Psoas muscle (tissue), 8 donors: ENCODE results near the gene MGAT5B. TPM values are rescaled to one million over a fixed set of nuclear protein-coding genes. Genes with fewer than 3 reads are reported as not detected.

Experiments
- ATAC-seq, 4 donors: fragments of 200-7000 bp; cut with Tn5 transposase; one replicate each; pipeline ENCODE4 v1.9.1; 2020; ENCODE audit warnings: moderate library complexity in 3 of 4, mild to moderate bottlenecking in 2 of 4
- DNase-seq, 2 donors: peaks; one replicate each; pipeline ENCODE4 v3.0.0-alpha.2; 2020
- H3K27ac ChIP-seq: fragments of 200-600 bp; one replicate; pipeline ENCODE4 v1.8.0; 2022
- H3K27me3 ChIP-seq, 3 donors: fragments of 200-600 bp in 1 of 3; one replicate each; pipeline versions ENCODE4 v1.6.1 to v1.8.0; 2013 to 2022; ENCODE audit warnings: low read length in 2 of 3, mild to moderate bottlenecking in 2 of 3, moderate library complexity in 1 of 3; ENCODE audit not compliant: insufficient read depth in 3 of 3
- H3K36me3 ChIP-seq, 2 donors: fragments of 200-600 bp in 1 of 2; one replicate each; pipeline versions ENCODE4 v1.6.1 to v1.8.0; 2013 to 2022; ENCODE audit warnings: low read depth in 1 of 2, mild to moderate bottlenecking in 1 of 2, moderate library complexity in 1 of 2; ENCODE audit not compliant: insufficient read depth in 1 of 2
- H3K4me1 ChIP-seq: fragments of 200-600 bp; one replicate; pipeline ENCODE4 v1.8.0; 2022
- H3K4me3 ChIP-seq: fragments of 200-600 bp; one replicate; pipeline ENCODE4 v1.8.0; 2022; ENCODE audit warnings: mild to moderate bottlenecking
- H3K9me3 ChIP-seq: fragments of 200-600 bp; one replicate; pipeline ENCODE4 v1.8.0; 2022
- CTCF ChIP-seq: fragments of 200-600 bp; IDR thresholded peaks from one replicate; pipeline ENCODE4 v1.8.0; 2022; ENCODE audit warnings: antibody characterized with exemption
- WGBS, 3 donors: extraction: QIAGEN DNeasy Blood & Tissue Kit; methylation state at CpG; one replicate each; pipeline versions ENCODE4 v1.1.6 to v1.1.7; 2013; 5-methylcytosine and 5-hydroxymethylcytosine counted together
- intact Hi-C, 2 donors: fragments of 100-400 bp; cut with DNase I; formaldehyde crosslinking; loops; one replicate each; pipeline versions ENCODE4 v1.11.0 to v1.14.2; 2022
- polyA plus RNA-seq, 3 donors: library from polyadenylated mRNA; stranded (reverse); fragments of 200-250 nt; gene quantifications; one replicate each; pipeline ENCODE4 v1.2.3, GENCODE V29; 2013
- total RNA-seq, 4 donors: library from RNA; stranded (reverse); fragmentation: NEBNext Ultra II Directional in 2 of 4; extraction: Animal tissue kit (Norgen Biotek cat#: 25700) in 2 of 4; gene quantifications; one replicate each; pipeline versions ENCODE4 v1.2.1 to v1.2.4, GENCODE V29; 2021 to 2023
- donor health status: healthy with polysubstance abuse.
- donor health status: DM: no; HTN: no; CAD: no; lungs with moderate emphysema.
- donor health status: Bipolar disorder and iron deficiency.
- donor health status: healthy.
- donor health status: DM: yes; HTN: yes; CAD: no.
- donor health status: DM: no; HTN: no; CAD: no.
- donor health status: DM: no; HTN: no; CAD: no.
- donor health status: DM: yes; HTN: yes; CAD: no.

The MGAT5B gene
- total and polyA plus RNA-seq, 7 donors = 0.03 to 0.34 (median 0.05) TPM; not detected in 3

GRCh38 chr17:76852843-76853242 is 15.4 kb upstream of the MGAT5B start:
- ATAC-seq (no peak), DNase-seq (no peak)
- H3K4me3 ChIP-seq = no peak overlapping the region
- no peak for TF ChIP-seq CTCF
- no peaks in the 10 kb centered on the region for H3K9me3 ChIP-seq
- H3K36me3 ChIP-seq = no peaks in the 10 kb centered on the region
- 62 to 79% (median 62%) methylated on average over 8 of the region's 8 CpGs for WGBS, 3 donors
- peaks cover 0 to 22% (median 0%) of the 10 kb centered on the region in 3 donors for H3K27me3 ChIP-seq
- H3K4me1 ChIP-seq = no peaks in the 10 kb centered on the region
- intact Hi-C loops = no loop called here
- no peak overlapping the region for H3K27ac ChIP-seq

- H3K4me3 ChIP-seq = no peak overlapping the region
- 92 to 97% (median 93%) methylated on average over 3 of the region's 3 CpGs for WGBS, 3 donors
Observed at GRCh38 chr17:76855105-76855504, 13.1 kb upstream of the MGAT5B start.

DNA sequence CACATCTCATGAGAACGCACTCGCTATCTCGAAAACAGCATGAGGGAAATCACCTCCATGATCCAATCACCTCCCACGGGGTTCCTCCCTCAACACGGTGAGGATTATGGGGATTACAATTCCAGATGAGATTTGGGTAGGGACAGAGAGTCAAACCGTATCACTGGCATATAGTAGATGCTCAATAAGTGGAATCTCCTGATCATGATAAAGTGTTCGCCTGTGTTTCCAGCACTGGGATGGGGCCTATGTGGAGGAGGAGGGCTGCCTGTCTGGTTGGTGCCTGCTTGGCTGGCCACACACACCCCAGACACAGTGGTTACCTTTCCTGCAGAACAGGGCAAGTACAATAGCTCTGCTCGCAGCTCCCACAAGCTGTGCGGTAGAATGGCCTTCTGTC is 6.1 kb upstream of the MGAT5B start:
- Histone ChIP-seq H3K4me3 (no peak overlapping the region), H3K4me1 (peaks cover 15% of the 10 kb centered on the region), H3K27ac (no peak overlapping the region), H3K27me3 (no peaks in the 10 kb centered on the region), H3K9me3 (no peaks in the 10 kb centered on the region), H3K36me3 (no peaks in the 10 kb centered on the region)
- TF ChIP-seq CTCF = no peak
- 80 to 85% (median 85%) methylated on average over 9 of the region's 9 CpGs for WGBS, 3 donors
- intact Hi-C loops = no loop called here
- DNase-seq (no peak), ATAC-seq (no peak)

More at GRCh38 chr17:76855105-76855504, 13.1 kb upstream of the MGAT5B start:
- no peak overlapping the region for H3K27ac ChIP-seq
- no peak for TF ChIP-seq CTCF
- DNase-seq (no peak), ATAC-seq (no peak)
- H3K9me3 ChIP-seq = no peaks in the 10 kb centered on the region
- H3K4me1 ChIP-seq = no peaks in the 10 kb centered on the region
- H3K36me3 ChIP-seq = no peaks in the 10 kb centered on the region
- intact Hi-C loops = no loop called here
- H3K27me3 ChIP-seq = peaks cover 0 to 22% (median 0%) of the 10 kb centered on the region in 3 donors

DNA sequence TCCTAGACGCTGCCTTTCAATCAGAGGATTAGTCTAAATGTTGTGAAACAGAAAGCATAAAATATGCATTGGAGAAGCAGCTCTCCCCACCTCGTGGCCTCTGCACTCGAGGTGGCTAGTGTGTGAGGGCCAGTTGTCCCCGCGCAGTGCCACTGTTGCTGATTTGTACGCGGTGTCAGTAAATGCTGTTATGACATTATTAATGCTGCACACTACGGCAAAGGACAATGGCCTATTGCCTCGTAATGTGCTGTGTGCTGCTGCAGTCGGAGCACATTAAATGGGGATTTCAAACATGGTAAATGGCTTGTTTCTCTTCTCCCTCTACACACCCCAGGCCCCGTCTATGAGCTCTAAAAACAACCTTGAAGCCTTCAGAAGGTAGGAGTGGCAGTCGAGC is 5.7 kb upstream of the MGAT5B start:
- no peak for TF ChIP-seq CTCF
- 79 to 83% (median 82%) methylated on average over 12 of the region's 12 CpGs for WGBS, 3 donors
- no peak overlapping the region for H3K27ac ChIP-seq
- H3K9me3 ChIP-seq = no peaks in the 10 kb centered on the region
- H3K4me3 ChIP-seq = no peak overlapping the region
- no peaks in the 10 kb centered on the region for H3K36me3 ChIP-seq
- intact Hi-C loops = no loop called here
- H3K4me1 ChIP-seq = peaks cover 15% of the 10 kb centered on the region
- no peak for ATAC-seq
- no peak for DNase-seq
- H3K27me3 ChIP-seq = no peaks in the 10 kb centered on the region

DNA sequence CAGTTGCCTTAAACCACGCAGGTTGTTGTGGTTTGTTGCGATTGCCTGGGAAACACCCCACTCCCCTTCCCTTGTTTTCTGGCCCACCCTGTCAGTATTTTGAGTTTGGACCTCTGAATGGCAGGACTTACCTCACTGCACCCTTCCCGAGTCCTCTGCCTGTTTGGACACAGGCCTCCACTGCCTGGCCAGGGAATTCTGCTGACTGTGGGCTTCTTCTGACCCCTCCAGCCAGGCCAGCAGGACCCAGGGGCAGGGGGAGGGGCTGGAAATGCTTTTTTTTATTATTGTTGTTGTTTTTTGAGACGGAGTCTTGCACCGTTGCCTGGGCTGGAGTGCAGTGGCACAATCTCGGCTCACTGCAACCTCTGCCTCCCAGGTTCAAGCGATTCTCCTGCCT is 4.2 kb upstream of the MGAT5B start:
- H3K4me3 ChIP-seq = no peak overlapping the region
- TF ChIP-seq CTCF = no peak
- WGBS, 3 donors = 55 to 71% (median 68%) methylated on average over 7 of the region's 7 CpGs
- H3K4me1 ChIP-seq = peaks cover 15% of the 10 kb centered on the region
- intact Hi-C loops = no loop called here
- H3K27ac ChIP-seq = no peak overlapping the region
- H3K27me3 ChIP-seq = peaks cover 0 to 5% (median 0%) of the 10 kb centered on the region in 3 donors
- DNase-seq = no peak
- no peak for ATAC-seq
- no peaks in the 10 kb centered on the region for H3K36me3 ChIP-seq
- H3K9me3 ChIP-seq = no peaks in the 10 kb centered on the region
